ENCODE data around the gene RHOG. TPM values are rescaled to one million over a fixed set of nuclear protein-coding genes. Genes with fewer than 3 reads are reported as not detected.

RHOG gene
- polyA plus RNA-seq, 1 experiment = 40.3 TPM

- no peak overlapping the region for H3K27ac ChIP-seq (ENCODE audit: low read depth, low read length)
- H3K9me3 ChIP-seq (ENCODE audit: control insufficient read depth, insufficient read depth, low read length) = no peaks in the 10 kb centered on the region
- H3K4me3 ChIP-seq (ENCODE audit: low read depth, low read length) = no peak overlapping the region
- no peak for DNase-seq (ENCODE audit: low read depth, low spot score)
- CTCF ChIA-PET = interaction anchor here (0.7 to 1.1 kb wide), 5 partner anchors 23 to 289 kb away, joined by 3 to 4 read pairs (median 3); partner anchors contain the start of gene PGAP2
- no peaks in the 10 kb centered on the region for H3K27me3 ChIP-seq (ENCODE audit: control insufficient read depth, insufficient read depth, low read length)
- TF ChIP-seq, protein P1, sequence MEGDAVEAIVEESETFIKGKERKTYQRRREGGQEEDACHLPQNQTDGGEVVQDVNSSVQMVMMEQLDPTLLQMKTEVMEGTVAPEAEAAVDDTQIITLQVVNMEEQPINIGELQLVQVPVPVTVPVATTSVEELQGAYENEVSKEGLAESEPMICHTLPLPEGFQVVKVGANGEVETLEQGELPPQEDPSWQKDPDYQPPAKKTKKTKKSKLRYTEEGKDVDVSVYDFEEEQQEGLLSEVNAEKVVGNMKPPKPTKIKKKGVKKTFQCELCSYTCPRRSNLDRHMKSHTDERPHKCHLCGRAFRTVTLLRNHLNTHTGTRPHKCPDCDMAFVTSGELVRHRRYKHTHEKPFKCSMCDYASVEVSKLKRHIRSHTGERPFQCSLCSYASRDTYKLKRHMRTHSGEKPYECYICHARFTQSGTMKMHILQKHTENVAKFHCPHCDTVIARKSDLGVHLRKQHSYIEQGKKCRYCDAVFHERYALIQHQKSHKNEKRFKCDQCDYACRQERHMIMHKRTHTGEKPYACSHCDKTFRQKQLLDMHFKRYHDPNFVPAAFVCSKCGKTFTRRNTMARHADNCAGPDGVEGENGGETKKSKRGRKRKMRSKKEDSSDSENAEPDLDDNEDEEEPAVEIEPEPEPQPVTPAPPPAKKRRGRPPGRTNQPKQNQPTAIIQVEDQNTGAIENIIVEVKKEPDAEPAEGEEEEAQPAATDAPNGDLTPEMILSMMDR (IDR thresholded peaks at IDR 0.05; ENCODE audit: low read depth, low read length) = no peak
- POLR2A ChIA-PET = no interaction called here
Observed at GRCh38 chr11:3783611-3784010, 57.1 kb downstream of the RHOG start.

GRCh38 chr11:3782963-3783362 is 57.8 kb downstream of the RHOG start:
- H3K27ac ChIP-seq (ENCODE audit: low read depth, low read length) = no peak overlapping the region
- CTCF ChIA-PET = interaction anchor here (0.7 to 1.1 kb wide), 3 partner anchors 26 to 69 kb away, joined by 3 to 4 read pairs (median 3); partner anchors contain the start of gene PGAP2
- no peak overlapping the region for H3K4me3 ChIP-seq (ENCODE audit: low read depth, low read length)
- TF ChIP-seq, protein P1 (IDR thresholded peaks at IDR 0.05; ENCODE audit: low read depth, low read length) = no peak
- POLR2A ChIA-PET = no interaction called here
- DNase-seq (ENCODE audit: low read depth, low spot score) = no peak
- no peaks in the 10 kb centered on the region for H3K27me3 ChIP-seq (ENCODE audit: control insufficient read depth, insufficient read depth, low read length)
- no peaks in the 10 kb centered on the region for H3K9me3 ChIP-seq (ENCODE audit: control insufficient read depth, insufficient read depth, low read length)

GRCh38 chr11:3781423-3781822 is 59.3 kb downstream of the RHOG start:
- Histone ChIP-seq H3K27me3 (ENCODE audit: control insufficient read depth, insufficient read depth, low read length) (no peaks in the 10 kb centered on the region), H3K4me3 (ENCODE audit: low read depth, low read length) (no peak overlapping the region), H3K27ac (ENCODE audit: low read depth, low read length) (no peak overlapping the region), H3K9me3 (ENCODE audit: control insufficient read depth, insufficient read depth, low read length) (no peaks in the 10 kb centered on the region)
- DNase-seq (ENCODE audit: low read depth, low spot score) = no peak
- TF ChIP-seq, protein P1 (IDR thresholded peaks at IDR 0.05; ENCODE audit: low read depth, low read length) = no peak
- CTCF ChIA-PET = interaction anchor here (0.7 to 2.1 kb wide), 5 partner anchors 28 to 292 kb away, joined by 3 to 8 read pairs (median 5); partner anchors contain the start of genes RHOG and STIM1
- POLR2A ChIA-PET = interaction anchor here (0.7 kb wide), 2 partner anchors 48 to 879 kb away, joined by 5 to 8 read pairs; a partner anchor contains a TSS

Small RNA genes lying within 50 kb of the gene (small RNA-seq; reads per million reads assigned to genes)
- not detected for gene RNU7-50P (ENCODE audit: insufficient read length, low read depth)

Other genes starting within 250 kb of the RHOG start
- 0.22 and 0.35 TPM in 2 replicates for gene ART5, start 199.0 kb downstream of the RHOG start, polyA plus RNA-seq (2011; rRNA removed)
- gene ART1, start 195.8 kb downstream of the RHOG start, polyA plus RNA-seq (2011; rRNA removed) = not detected in 2 replicates
- 0.25 and 0.41 TPM in 2 replicates for gene CHRNA10, start 169.6 kb downstream of the RHOG start, polyA plus RNA-seq (2011; rRNA removed)
- gene NUP98, start 43.4 kb downstream of the RHOG start, polyA plus RNA-seq (2011; rRNA removed) = 90.7 and 101 TPM in 2 replicates
- 20.8 and 26.3 TPM in 2 replicates for gene PGAP2, start 32.4 kb downstream of the RHOG start, polyA plus RNA-seq (2011; rRNA removed)
- gene STIM1, start 14.7 kb upstream of the RHOG start, polyA plus RNA-seq (2011; rRNA removed) = 19.7 and 23.4 TPM in 2 replicates